Neural cell (in vitro differentiated cells): ENCODE data around the gene PHACTR1. TPM values are rescaled to one million over a fixed set of nuclear protein-coding genes. Genes with fewer than 3 reads are reported as not detected.

Source experiments
- H2AFZ ChIP-seq: fragments of 200-600, 300-800 bp; sonication (generic), shearing (Covaris generic); 2 replicates; pipeline ENCODE4 v1.6.0; 2014; ENCODE audit warnings: low read depth, mild to moderate bottlenecking, antibody characterized with exemption, low read length, moderate library complexity
- H3F3A ChIP-seq: fragments of 200-600 bp; shearing (Covaris generic); 2 replicates; pipeline ENCODE4 v1.6.1; 2016; ENCODE audit warnings: mild to moderate bottlenecking, moderate library complexity, mixed read lengths, antibody characterized with exemption, low read length; ENCODE audit not compliant: insufficient read depth, poor library complexity, severe bottlenecking
- H3K27ac ChIP-seq: fragments of 200-600, 300-800 bp; sonication (generic), shearing (Covaris generic); 2 replicates; pipeline ENCODE4 v1.5.1; 2014; ENCODE audit warnings: mild to moderate bottlenecking, low read length, moderate library complexity
- H3K27me3 ChIP-seq: fragments of 300-800, 200-600 bp; sonication (generic), shearing (Covaris generic); 2 replicates; pipeline ENCODE4 v1.6.0; 2014; ENCODE audit warnings: mild to moderate bottlenecking, low read depth, low read length, moderate library complexity; ENCODE audit not compliant: insufficient read depth
- H3K36me3 ChIP-seq: fragments of 300-800, 200-600 bp; sonication (generic), shearing (Covaris generic); 2 replicates; pipeline ENCODE4 v1.5.1; 2014; ENCODE audit warnings: mild to moderate bottlenecking, antibody characterized with exemption, low read length, moderate library complexity; ENCODE audit not compliant: insufficient read depth
- H3K4me2 ChIP-seq: fragments of 300-800, 200-600 bp; sonication (generic), shearing (Covaris generic); 2 replicates; pipeline ENCODE4 v1.6.0; 2014; ENCODE audit warnings: mild to moderate bottlenecking, low read length
- H3K4me3 ChIP-seq: fragments of 300-800, 200-600 bp; sonication (generic), shearing (Covaris generic); 2 replicates; pipeline ENCODE4 v1.5.1; 2014; ENCODE audit warnings: mild to moderate bottlenecking, low read length, moderate library complexity
- H3K79me2 ChIP-seq: fragments of 200-600 bp; shearing (Covaris generic); replicated peaks from 2 replicates; pipeline ENCODE4 v1.6.0; 2014; ENCODE audit warnings: mild to moderate bottlenecking, low read length, moderate library complexity; ENCODE audit not compliant: insufficient read depth
- H3K9ac ChIP-seq: fragments of 300-800, 200-600 bp; sonication (generic), shearing (Covaris generic); 2 replicates; pipeline ENCODE4 v1.6.1; 2016; ENCODE audit warnings: mild to moderate bottlenecking, low read length, mixed read lengths
- H3K9me2 ChIP-seq: fragments of 200-600 bp; shearing (Covaris generic); 2 replicates; pipeline ENCODE4 v1.6.1; 2016; ENCODE audit warnings: mild to moderate bottlenecking, low read length, mixed read lengths; ENCODE audit not compliant: insufficient read depth
- H3K9me3 ChIP-seq: fragments of 200-600, 300-800 bp; sonication (generic), shearing (Covaris generic); 2 replicates; pipeline ENCODE4 v1.6.1; 2016; ENCODE audit warnings: mild to moderate bottlenecking, mixed run types, low read length, moderate library complexity, mixed read lengths
- H4K20me1 ChIP-seq: fragments of 200-600 bp; shearing (Covaris generic); 2 replicates; pipeline ENCODE4 v1.6.1; 2016; ENCODE audit warnings: mild to moderate bottlenecking, mixed run types; ENCODE audit not compliant: insufficient read depth
- CTCF ChIP-seq: fragments of 450-650 bp; IDR thresholded peaks from 2 replicates; pipeline ENCODE4 v1.5.1; 2014; ENCODE audit warnings: antibody characterized with exemption, mild to moderate bottlenecking, moderate library complexity; ENCODE audit not compliant: poor library complexity, severe bottlenecking
- EP300 ChIP-seq: fragments of 450-650 bp; conservative IDR thresholded peaks from 2 replicates; pipeline ENCODE4 v1.6.1; 2014; ENCODE audit warnings: antibody characterized with exemption, mild to moderate bottlenecking, moderate library complexity; ENCODE audit not compliant: poor library complexity, severe bottlenecking
- EZH2 ChIP-seq: fragments of 200-600, 300-800 bp; shearing (Covaris generic), sonication (generic); IDR thresholded peaks from 2 replicates; pipeline ENCODE4 v1.6.1; 2014; ENCODE audit warnings: antibody characterized with exemption, low read length, borderline replicate concordance, mild to moderate bottlenecking; ENCODE audit not compliant: insufficient read depth, poor library complexity, severe bottlenecking
- MXI1 ChIP-seq: fragments of 450-650 bp; conservative IDR thresholded peaks from 2 replicates; pipeline ENCODE4 v1.6.1; 2014; ENCODE audit warnings: antibody characterized with exemption, mild to moderate bottlenecking; ENCODE audit not compliant: poor library complexity, severe bottlenecking
- POLR2AphosphoS5 ChIP-seq: IDR thresholded peaks from 2 replicates; pipeline ENCODE4 v1.6.1; 2012
- RAD21 ChIP-seq: fragments of 450-650 bp; conservative IDR thresholded peaks from 2 replicates; pipeline ENCODE4 v1.6.1; 2014; ENCODE audit warnings: antibody characterized with exemption, mild to moderate bottlenecking, moderate library complexity
- REST ChIP-seq: IDR thresholded peaks from 2 replicates; pipeline ENCODE4 v1.6.1; 2012; ENCODE audit warnings: borderline replicate concordance
- SMC3 ChIP-seq: fragments of 450-650 bp; conservative IDR thresholded peaks from 2 replicates; pipeline ENCODE4 v1.6.1; 2014; ENCODE audit warnings: antibody characterized with exemption, mild to moderate bottlenecking, moderate library complexity; ENCODE audit not compliant: poor library complexity
- TAF1 ChIP-seq: IDR thresholded peaks from 2 replicates; pipeline ENCODE4 v1.6.1; 2012; ENCODE audit warnings: low read depth
- polyA plus RNA-seq: library from polyadenylated mRNA; depleted of rRNA; stranded (reverse); fragments of >200 nt; gene quantifications from 2 replicates; pipeline ENCODE4 v1.2.3, GENCODE V29; 2014

The PHACTR1 gene
- polyA plus RNA-seq, 1 donor from 2014 or later: 7.8 TPM

- H3K9me2 ChIP-seq: no peaks in the 10 kb centered on the region
- no peaks in the 10 kb centered on the region for H3K9me3 ChIP-seq
- TF ChIP-seq EP300 (no peak), RAD21 (no peak), SMC3 (no peak), MXI1 (no peak), REST (no peak), POLR2AphosphoS5 (no peak), CTCF (no peak), TAF1 (no peak)
- H3K4me3 ChIP-seq: no peak overlapping the region
- H3K36me3 ChIP-seq: no peaks in the 10 kb centered on the region
- H3K9ac ChIP-seq: no peak overlapping the region
- H3K79me2 ChIP-seq: no peaks in the 10 kb centered on the region
- H3K27me3 ChIP-seq: no peaks in the 10 kb centered on the region
- H4K20me1 ChIP-seq: no peaks in the 10 kb centered on the region
- no peak overlapping the region for H2AFZ ChIP-seq
- H3F3A ChIP-seq: no peaks in the 10 kb centered on the region
- no peak overlapping the region for H3K27ac ChIP-seq
- H3K4me2 ChIP-seq: no peak overlapping the region
Measured at GRCh38 chr6:13188306-13188705, 471.7 kb downstream of the PHACTR1 start.

- TF ChIP-seq TAF1 (no peak), MXI1 (no peak), REST (no peak), EZH2 (no peak), EP300 (no peak), SMC3 (no peak), CTCF (no peak)
- H3K4me2 ChIP-seq: no peak overlapping the region
- H3F3A ChIP-seq: no peaks in the 10 kb centered on the region
- H2AFZ ChIP-seq: no peak overlapping the region
- H3K9me3 ChIP-seq: no peaks in the 10 kb centered on the region
- H3K27me3 ChIP-seq: no peaks in the 10 kb centered on the region
- H3K9ac ChIP-seq: no peak overlapping the region
- no peak overlapping the region for H3K27ac ChIP-seq
- H3K79me2 ChIP-seq: no peaks in the 10 kb centered on the region
- no peaks in the 10 kb centered on the region for H3K9me2 ChIP-seq
- no peaks in the 10 kb centered on the region for H3K36me3 ChIP-seq
- H3K4me3 ChIP-seq: no peak overlapping the region
- no peaks in the 10 kb centered on the region for H4K20me1 ChIP-seq
Measured at GRCh38 chr6:13189710-13190109, 473.1 kb downstream of the PHACTR1 start.
